ENCODE data around the gene TNFRSF11A.

DNA sequence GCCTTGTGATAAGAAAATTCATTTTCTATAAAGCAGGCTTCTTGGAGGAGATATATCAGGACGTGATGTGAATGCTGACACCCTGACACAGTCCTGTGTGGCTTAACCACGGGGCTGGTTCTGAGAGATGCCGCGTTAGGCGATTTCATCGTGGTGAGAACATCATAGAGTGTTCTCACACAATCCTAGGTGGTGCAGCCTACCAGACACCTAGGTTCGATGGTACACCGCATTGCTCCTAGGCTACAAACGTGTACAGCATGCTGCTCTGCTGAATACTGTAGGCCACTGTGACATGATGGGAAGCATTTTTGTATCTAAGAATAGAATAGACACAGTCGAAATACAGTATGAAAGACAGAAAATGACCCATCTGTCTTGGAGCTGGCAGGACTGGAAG is 82.5 kb downstream of the TNFRSF11A start:
- no peak for TF ChIP-seq POLR2A (IDR thresholded peaks at IDR 0.05)
- no peak for TF ChIP-seq CTCF (IDR thresholded peaks at IDR 0.05)
- TF ChIP-seq POLR2AphosphoS5 (IDR thresholded peaks at IDR 0.05): no peak
- no peak for TF ChIP-seq EP300 (IDR thresholded peaks at IDR 0.05)
